ENCODE data around the gene SIRT2. TPM values are rescaled to one million over a fixed set of nuclear protein-coding genes. Genes with fewer than 3 reads are reported as not detected.
"Not testable (repeated sequence)": the region's sequence is repeated elsewhere in the genome, so short reads cannot be mapped to it uniquely, and the experiment has no call there.

Gene SIRT2
- total RNA-seq, 2 experiments from 2014 or later, result 25.5 to 32.1 TPM

DNA sequence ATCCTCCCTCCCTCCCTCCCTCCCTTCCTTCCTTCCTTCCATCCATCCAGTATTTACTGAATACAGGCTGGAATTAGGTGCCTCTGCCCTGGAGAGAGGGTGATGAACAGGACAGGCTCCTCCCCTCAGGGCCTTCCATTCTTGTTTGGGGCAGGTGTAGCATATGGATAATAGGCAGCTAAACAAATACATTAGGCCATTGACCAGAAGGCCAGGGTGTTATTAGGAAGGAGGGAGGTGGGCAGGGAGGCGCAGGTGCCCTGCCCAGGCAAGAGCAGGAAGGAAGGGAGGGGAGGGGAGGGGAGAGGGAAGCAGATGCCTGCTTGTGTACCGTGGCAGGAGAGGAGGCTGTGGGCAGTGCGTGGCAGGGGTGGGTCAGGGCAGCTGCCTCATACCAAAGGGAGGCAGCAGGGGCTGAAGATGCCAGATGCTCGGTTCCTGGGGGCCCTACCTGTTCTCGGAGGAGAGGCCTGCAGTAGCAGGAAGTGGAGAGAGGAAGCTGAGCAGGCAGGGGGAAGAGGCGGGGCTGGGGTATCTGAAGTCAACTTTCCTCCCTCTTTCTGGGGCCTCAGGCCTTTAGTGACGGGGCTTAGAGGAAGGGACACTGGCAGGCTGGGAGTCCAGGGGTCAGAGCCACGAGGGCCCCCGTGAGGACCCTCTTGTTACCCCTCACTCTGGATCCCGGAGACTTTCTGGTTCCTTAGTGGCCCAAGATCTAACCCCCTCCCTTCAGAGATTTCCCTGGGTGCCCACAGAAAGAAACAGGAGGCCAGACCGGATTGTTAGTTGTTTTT is 21.4 kb downstream of the SIRT2 start, which contains the start of gene RINL:
TSS of gene RINL (minus strand) at position 495 of the 794 bp plus-strand sequence. CDS start 1,533 bp downstream, outside the sequence.
- Histone ChIP-seq H3K9me3 (ENCODE audit: low read length) (no peaks in the 10 kb centered on the region), H3K4me3 (ENCODE audit: low read depth, low read length, poor library complexity, severe bottlenecking) (peak within 1 kb of the TSS; percentile 65), H4K20me1 (ENCODE audit: insufficient read depth, low read length) (no peaks in the 10 kb centered on the region), H3K27ac (ENCODE audit: low read depth, low read length, poor library complexity, severe bottlenecking) (peak within 1 kb of the TSS; percentile 90), H3K4me2 (ENCODE audit: low read length) (peak within 1 kb of the TSS; percentile 94), H3K9me2 (ENCODE audit: insufficient read depth, low read length) (no peaks in the 10 kb centered on the region), H2AFZ (ENCODE audit: low read length) (peak within 1 kb of the TSS; percentile 40; the same call in 1 of the 2 replicates), H3K4me1 (ENCODE audit: insufficient read depth, low read length, poor library complexity, severe bottlenecking) (peaks cover 26% of the 10 kb centered on the region), H3K36me3 (ENCODE audit: insufficient read depth, low read length) (no peaks in the 10 kb centered on the region), H3K79me2 (ENCODE audit: insufficient read depth, low read depth, low read length) (no peaks in the 10 kb centered on the region)
- peak; percentile 87 for DNase-seq (ENCODE audit: low spot score)
- ChIA-PET POLR2A (interaction anchor here (0.6 to 2.1 kb wide), 8 partner anchors 14 to 339 kb away, joined by 3 to 10 read pairs (median 4); no protein-coding TSS in a partner anchor), CTCF (ENCODE audit: unreplicated experiment) (interaction anchor here (0.6 to 1.5 kb wide), 4 partner anchors 9 to 155 kb away, joined by 3 to 7 read pairs (median 5); no protein-coding TSS in a partner anchor)
- TF ChIP-seq, protein P1, sequence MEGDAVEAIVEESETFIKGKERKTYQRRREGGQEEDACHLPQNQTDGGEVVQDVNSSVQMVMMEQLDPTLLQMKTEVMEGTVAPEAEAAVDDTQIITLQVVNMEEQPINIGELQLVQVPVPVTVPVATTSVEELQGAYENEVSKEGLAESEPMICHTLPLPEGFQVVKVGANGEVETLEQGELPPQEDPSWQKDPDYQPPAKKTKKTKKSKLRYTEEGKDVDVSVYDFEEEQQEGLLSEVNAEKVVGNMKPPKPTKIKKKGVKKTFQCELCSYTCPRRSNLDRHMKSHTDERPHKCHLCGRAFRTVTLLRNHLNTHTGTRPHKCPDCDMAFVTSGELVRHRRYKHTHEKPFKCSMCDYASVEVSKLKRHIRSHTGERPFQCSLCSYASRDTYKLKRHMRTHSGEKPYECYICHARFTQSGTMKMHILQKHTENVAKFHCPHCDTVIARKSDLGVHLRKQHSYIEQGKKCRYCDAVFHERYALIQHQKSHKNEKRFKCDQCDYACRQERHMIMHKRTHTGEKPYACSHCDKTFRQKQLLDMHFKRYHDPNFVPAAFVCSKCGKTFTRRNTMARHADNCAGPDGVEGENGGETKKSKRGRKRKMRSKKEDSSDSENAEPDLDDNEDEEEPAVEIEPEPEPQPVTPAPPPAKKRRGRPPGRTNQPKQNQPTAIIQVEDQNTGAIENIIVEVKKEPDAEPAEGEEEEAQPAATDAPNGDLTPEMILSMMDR (conservative IDR thresholded peaks at IDR 0.05; ENCODE audit: low read length), result no peak
- no peak for TF ChIP-seq EZH2phosphoT487 (IDR thresholded peaks at IDR 0.05; ENCODE audit: borderline replicate concordance, low read depth, low read length)
- no TSS peak for BruUV-seq (replicated peaks)
- intact Hi-C loops (cut with micrococcal nuclease; ENCODE audit: unreplicated experiment), result no loop called here

DNA sequence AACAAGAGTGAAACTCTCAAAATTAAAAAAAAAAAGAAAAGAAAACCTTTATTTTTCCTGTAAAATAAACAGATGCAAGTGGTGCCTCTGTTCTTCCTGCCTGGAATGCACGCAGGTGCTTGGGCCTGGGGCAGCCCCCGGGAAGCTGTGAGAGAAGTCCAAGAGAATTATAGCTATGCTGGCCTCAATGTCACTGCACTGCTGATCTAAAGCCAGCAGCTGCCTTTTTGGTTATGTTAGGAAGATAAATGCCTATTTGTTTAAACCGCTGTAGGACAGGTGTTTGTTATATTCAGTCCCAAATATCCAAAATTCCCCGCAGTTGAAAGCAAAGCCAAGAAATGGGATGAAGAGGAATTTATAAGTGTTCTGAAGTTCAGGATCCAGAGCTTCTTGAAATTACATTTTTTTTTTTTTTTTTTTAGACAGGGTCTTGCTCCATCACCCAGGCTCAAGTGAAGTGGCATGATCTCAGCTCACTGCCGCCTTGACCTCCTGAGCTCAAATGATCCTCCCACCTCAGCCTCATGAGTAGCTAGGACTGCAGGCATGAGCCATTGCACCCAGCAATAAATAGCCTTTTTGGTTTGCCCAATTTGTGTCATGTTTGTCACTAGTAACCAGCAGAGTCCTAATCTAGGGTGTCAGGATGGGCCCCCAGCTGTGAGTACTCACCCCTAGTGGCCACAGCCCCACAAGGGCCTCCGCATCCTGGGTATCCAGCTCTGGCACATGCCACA is 23.6 kb downstream of the SIRT2 start:
- intact Hi-C loops (cut with micrococcal nuclease; ENCODE audit: unreplicated experiment), result no loop called here
- POLR2A ChIA-PET, result interaction anchor here (0.6 to 1.1 kb wide), 2 partner anchors 9 to 12 kb away, joined by 4 read pairs; no protein-coding TSS in a partner anchor
- H2AFZ ChIP-seq (ENCODE audit: low read length), result no peak overlapping the region

DNA sequence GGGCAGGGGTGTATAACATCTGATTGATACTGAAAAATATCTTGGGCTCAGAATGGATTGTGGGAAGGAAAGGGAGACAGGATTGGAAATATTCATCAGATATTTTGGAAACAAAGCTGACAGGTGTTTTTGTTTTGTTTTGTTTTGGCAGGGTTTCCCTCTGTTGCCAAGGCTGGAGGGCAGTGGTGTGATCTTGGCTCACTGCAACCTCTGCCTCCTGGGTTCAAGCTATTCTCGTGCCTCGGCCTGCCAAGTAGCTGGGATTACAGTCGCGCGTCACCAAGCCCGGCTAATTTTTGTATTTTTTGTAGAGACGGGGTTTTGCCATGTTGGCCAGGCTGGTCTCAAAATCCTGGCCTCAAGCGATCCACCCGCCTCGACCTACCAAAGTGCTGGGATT is 26.0 kb downstream of the SIRT2 start:
- Histone ChIP-seq H3K79me2 (ENCODE audit: insufficient read depth, low read depth, low read length) (peaks cover 12% of the 10 kb centered on the region; the same call in 1 of the 2 replicates), H3K4me1 (ENCODE audit: insufficient read depth, low read length, poor library complexity, severe bottlenecking) (peaks cover 35% of the 10 kb centered on the region)
- DNase-seq (ENCODE audit: low spot score); H3K9me2 ChIP-seq (ENCODE audit: insufficient read depth, low read length); H2AFZ ChIP-seq (ENCODE audit: low read length); CTCF ChIA-PET (ENCODE audit: unreplicated experiment); H3K9me3 ChIP-seq (ENCODE audit: low read length); H3K4me3 ChIP-seq (ENCODE audit: low read depth, low read length, poor library complexity, severe bottlenecking); H3K4me2 ChIP-seq (ENCODE audit: low read length); intact Hi-C loops (cut with micrococcal nuclease; ENCODE audit: unreplicated experiment); H4K20me1 ChIP-seq (ENCODE audit: insufficient read depth, low read length); H3K36me3 ChIP-seq (ENCODE audit: insufficient read depth, low read length); POLR2A ChIA-PET; H3K27ac ChIP-seq (ENCODE audit: low read depth, low read length, poor library complexity, severe bottlenecking); BruUV-seq (replicated peaks): not testable (repeated sequence)

More for the DNA sequence above, 23.6 kb downstream of the SIRT2 start:
- Histone ChIP-seq H3K4me2 (ENCODE audit: low read length) (no peak overlapping the region), H3K79me2 (ENCODE audit: insufficient read depth, low read depth, low read length) (no peaks in the 10 kb centered on the region), H4K20me1 (ENCODE audit: insufficient read depth, low read length) (no peaks in the 10 kb centered on the region), H3K4me3 (ENCODE audit: low read depth, low read length, poor library complexity, severe bottlenecking) (no peak overlapping the region), H3K27ac (ENCODE audit: low read depth, low read length, poor library complexity, severe bottlenecking) (no peak overlapping the region), H3K4me1 (ENCODE audit: insufficient read depth, low read length, poor library complexity, severe bottlenecking) (peaks cover 26% of the 10 kb centered on the region), H3K36me3 (ENCODE audit: insufficient read depth, low read length) (no peaks in the 10 kb centered on the region), H3K9me3 (ENCODE audit: low read length) (no peaks in the 10 kb centered on the region), H3K9me2 (ENCODE audit: insufficient read depth, low read length) (no peaks in the 10 kb centered on the region)
- no peak for DNase-seq (ENCODE audit: low spot score)
- no peak for TF ChIP-seq EZH2phosphoT487 (IDR thresholded peaks at IDR 0.05; ENCODE audit: borderline replicate concordance, low read depth, low read length)
- TF ChIP-seq, protein P1 (conservative IDR thresholded peaks at IDR 0.05; ENCODE audit: low read length), result 0 out of 2 replicates have a peak, but pooled peaks have one; percentile 17
- CTCF ChIA-PET (ENCODE audit: unreplicated experiment), result interaction anchor here (0.6 kb wide), 1 partner anchor 152 kb away, joined by 6 read pairs; no protein-coding TSS in a partner anchor
- TSS peak; percentile 47 for BruUV-seq (replicated peaks)
